Activated CD4-positive, alpha-beta T cell treated with anti-CD3 and anti-CD28 coated beads for 36 hours (primary cell): ENCODE data around the gene PDGFRB. TPM values are rescaled to one million over a fixed set of nuclear protein-coding genes. Genes with fewer than 3 reads are reported as not detected.

Source experiments
- ATAC-seq: fragments of 200-7000 bp; cut with Tn5 transposase; one replicate; pipeline ENCODE4 v1.10.0; 2021; ENCODE audit warnings: mild to moderate bottlenecking, moderate library complexity
- CTCF ChIA-PET: fragments of 350-600 bp; sonication (Branson Sonifier 250); formaldehyde crosslinking; loops from one replicate; lab custom pipeline; 2021; ENCODE audit warnings: antibody characterized with exemption; lab: Charles Lee
- POLR2A ChIA-PET: fragments of 350-600 bp; sonication (Branson Sonifier 250); formaldehyde crosslinking; loops from one replicate; lab custom pipeline; 2021; ENCODE audit warnings: antibody characterized with exemption, inconsistent platforms; lab: Charles Lee
- DNase-seq: peaks from one replicate; pipeline ENCODE4 v3.0.0-alpha.2; 2020
- H3K27ac Mint-ChIP-seq: one replicate; pipeline ENCODE4 v1.8.0; 2021; ENCODE audit warnings: mixed read lengths
- H3K27me3 Mint-ChIP-seq: one replicate; pipeline ENCODE4 v1.8.0; 2021; ENCODE audit warnings: mixed read lengths
- H3K36me3 Mint-ChIP-seq: one replicate; pipeline ENCODE4 v1.8.0; 2021; ENCODE audit warnings: low read depth, mixed read lengths
- H3K4me1 Mint-ChIP-seq: one replicate; pipeline ENCODE4 v1.8.0; 2021; ENCODE audit warnings: mixed read lengths
- H3K4me3 Mint-ChIP-seq: one replicate; pipeline ENCODE4 v1.8.0; 2021; ENCODE audit warnings: mild to moderate bottlenecking, moderate library complexity, mixed read lengths
- H3K9me3 Mint-ChIP-seq: one replicate; pipeline ENCODE4 v1.8.0; 2021; ENCODE audit warnings: low read depth, mixed read lengths
- intact Hi-C, 2 experiments: fragments of 100-400 bp; cut with DNase I in 1 of 2; cut with micrococcal nuclease in 1 of 2; formaldehyde crosslinking; loops; one replicate each; pipeline versions ENCODE4 v1.14.2 to v1.15.1; 2022 to 2024; cut with DNase I, micrococcal nuclease
- total RNA-seq, 2 experiments: library from RNA; stranded (reverse); gene quantifications; one replicate each; pipeline ENCODE4 v1.2.3, GENCODE V29; 2021

The PDGFRB gene
- total RNA-seq, 2 experiments from 2014 or later, result not detected

- CTCF ChIA-PET, result interaction anchor here (0.6 to 0.8 kb wide), 2 partner anchors 12 to 122 kb away, joined by 3 read pairs; no protein-coding TSS in a partner anchor
- POLR2A ChIA-PET, result no interaction called here
- Mint-ChIP-seq H3K4me1 (no peaks in the 10 kb centered on the region), H3K36me3 (no peaks in the 10 kb centered on the region), H3K4me3 (no peak overlapping the region), H3K9me3 (no peaks in the 10 kb centered on the region), H3K27ac (no peak overlapping the region), H3K27me3 (no peaks in the 10 kb centered on the region)
- ATAC-seq, result no peak
- DNase-seq, result no peak
- intact Hi-C loops, result no loop called here
Measured at GRCh38 chr5:150075806-150076205, 79.8 kb downstream of the PDGFRB start.

GRCh38 chr5:150075233-150075632 lies 80.4 kb downstream of the PDGFRB start:
- H3K9me3 Mint-ChIP-seq, result no peaks in the 10 kb centered on the region
- intact Hi-C loops, result no loop called here

GRCh38 chr5:150073677-150074076 lies 82.0 kb downstream of the PDGFRB start:
- no peak overlapping the region for H3K4me3 Mint-ChIP-seq
- POLR2A ChIA-PET, result no interaction called here
- no peaks in the 10 kb centered on the region for H3K27me3 Mint-ChIP-seq
- H3K9me3 Mint-ChIP-seq, result no peaks in the 10 kb centered on the region
- no peaks in the 10 kb centered on the region for H3K4me1 Mint-ChIP-seq
- intact Hi-C loops, result no loop called here
- CTCF ChIA-PET, result interaction anchor here (1.0 kb wide), 1 partner anchor 28 kb away, joined by 3 read pairs; no protein-coding TSS in a partner anchor
- no peak for ATAC-seq
- DNase-seq, result no peak
- H3K36me3 Mint-ChIP-seq, result no peaks in the 10 kb centered on the region
- H3K27ac Mint-ChIP-seq, result no peak overlapping the region

More at GRCh38 chr5:150075233-150075632, 80.4 kb downstream of the PDGFRB start:
- Mint-ChIP-seq H3K36me3 (no peaks in the 10 kb centered on the region), H3K27ac (no peak overlapping the region), H3K4me3 (no peak overlapping the region), H3K27me3 (no peaks in the 10 kb centered on the region), H3K4me1 (no peaks in the 10 kb centered on the region)
- ChIA-PET CTCF (interaction anchor here (0.8 kb wide), 1 partner anchor 12 kb away, joined by 3 read pairs; no protein-coding TSS in a partner anchor), POLR2A (no interaction called here)
- DNase-seq (no peak), ATAC-seq (no peak)

DNA sequence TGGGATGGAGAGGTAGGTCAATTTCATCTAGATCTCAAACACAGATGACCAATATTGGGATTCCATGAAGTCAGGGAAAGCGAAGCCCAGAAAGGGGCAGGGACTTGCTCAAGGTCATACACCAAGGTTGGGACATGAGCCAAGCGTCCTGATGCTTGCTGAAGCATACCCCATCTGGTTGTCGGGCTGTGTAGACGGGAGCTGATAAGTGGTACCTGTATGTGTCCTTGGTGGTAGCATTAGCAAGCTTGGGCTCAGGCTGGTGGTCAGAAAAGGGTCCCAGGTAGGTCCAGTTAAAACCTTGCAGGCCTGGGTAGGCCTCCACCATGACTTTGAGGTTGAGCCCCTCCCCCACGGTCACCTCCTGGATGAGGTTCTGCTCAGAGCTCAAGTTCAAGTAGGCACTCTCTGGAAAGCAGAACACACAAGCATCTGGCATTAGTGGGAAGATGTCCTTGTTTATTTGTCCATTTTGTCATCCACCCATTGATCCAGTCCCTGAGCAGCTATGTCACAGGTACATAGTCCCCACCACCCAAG lies 82.5 kb downstream of the PDGFRB start:
- Mint-ChIP-seq H3K9me3 (no peaks in the 10 kb centered on the region), H3K27me3 (no peaks in the 10 kb centered on the region), H3K4me1 (no peaks in the 10 kb centered on the region), H3K36me3 (no peaks in the 10 kb centered on the region), H3K27ac (no peak overlapping the region), H3K4me3 (no peak overlapping the region)
- DNase-seq, result no peak
- no peak for ATAC-seq
- ChIA-PET POLR2A (no interaction called here), CTCF (interaction anchor here (1.1 kb wide), 1 partner anchor 48 kb away, joined by 4 read pairs; no protein-coding TSS in a partner anchor)
- intact Hi-C loops, result no loop called here

- Mint-ChIP-seq H3K27me3 (no peaks in the 10 kb centered on the region), H3K36me3 (no peaks in the 10 kb centered on the region), H3K9me3 (no peaks in the 10 kb centered on the region), H3K4me3 (no peak overlapping the region), H3K27ac (no peak overlapping the region), H3K4me1 (peaks cover 12% of the 10 kb centered on the region)
- intact Hi-C loops, result no loop called here
- DNase-seq (no peak), ATAC-seq (no peak)
- ChIA-PET POLR2A (no interaction called here), CTCF (no interaction called here)
Measured at GRCh38 chr5:150070821-150071220, 84.8 kb downstream of the PDGFRB start.

DNA sequence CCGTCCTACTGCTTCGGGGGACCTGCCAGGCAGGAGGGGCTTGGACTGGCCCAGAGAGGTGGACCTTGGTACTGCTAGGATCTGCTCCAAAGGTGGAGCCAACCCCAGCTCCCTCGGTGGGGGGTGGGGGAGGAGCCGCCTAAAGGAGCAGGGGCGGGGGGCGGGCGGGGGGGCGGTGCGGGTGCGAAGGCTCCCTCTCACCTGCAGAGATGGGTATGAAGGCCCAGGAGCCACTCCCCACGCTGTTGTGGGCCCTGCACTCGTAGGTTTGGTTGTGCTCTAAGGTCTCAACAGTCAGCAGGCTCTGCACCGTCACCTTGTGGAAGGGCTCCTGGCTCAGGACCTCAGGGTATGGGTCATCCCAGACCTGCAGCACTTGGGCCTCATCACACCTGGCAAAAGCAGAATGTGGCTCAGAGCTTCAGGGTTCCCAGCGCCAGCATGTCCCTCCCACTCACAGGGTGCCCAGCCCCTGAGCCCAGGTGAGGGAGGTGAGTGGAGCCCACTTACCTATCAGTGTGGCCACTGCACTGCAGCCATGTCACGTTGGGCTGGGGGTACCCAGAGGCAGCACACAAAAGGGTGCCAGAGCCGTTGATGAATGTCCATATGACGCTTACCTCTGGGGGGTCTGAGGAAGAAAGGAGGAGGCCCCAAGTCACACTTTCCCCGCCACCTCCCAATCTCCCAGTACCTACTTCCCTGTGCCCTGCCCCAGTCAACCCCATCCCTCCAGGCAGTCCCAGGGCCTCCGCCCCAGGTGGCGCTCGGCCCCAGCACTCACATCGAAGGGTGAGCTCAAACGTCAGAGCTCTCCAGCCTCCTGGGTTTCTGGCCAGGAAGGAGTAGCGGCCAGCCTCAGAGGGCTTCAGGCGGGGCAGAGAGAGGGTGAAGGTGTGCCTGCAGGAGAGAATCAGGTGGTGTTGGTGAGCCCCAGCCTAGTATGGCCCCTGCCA lies 85.7 kb downstream of the PDGFRB start:
- DNase-seq (no peak), ATAC-seq (no peak)
- Mint-ChIP-seq H3K27me3 (no peaks in the 10 kb centered on the region), H3K4me3 (no peak overlapping the region), H3K36me3 (no peaks in the 10 kb centered on the region), H3K9me3 (no peaks in the 10 kb centered on the region), H3K4me1 (peaks cover 12% of the 10 kb centered on the region), H3K27ac (no peak overlapping the region)
- ChIA-PET POLR2A (no interaction called here), CTCF (no interaction called here)
- intact Hi-C loops, result no loop called here

DNA sequence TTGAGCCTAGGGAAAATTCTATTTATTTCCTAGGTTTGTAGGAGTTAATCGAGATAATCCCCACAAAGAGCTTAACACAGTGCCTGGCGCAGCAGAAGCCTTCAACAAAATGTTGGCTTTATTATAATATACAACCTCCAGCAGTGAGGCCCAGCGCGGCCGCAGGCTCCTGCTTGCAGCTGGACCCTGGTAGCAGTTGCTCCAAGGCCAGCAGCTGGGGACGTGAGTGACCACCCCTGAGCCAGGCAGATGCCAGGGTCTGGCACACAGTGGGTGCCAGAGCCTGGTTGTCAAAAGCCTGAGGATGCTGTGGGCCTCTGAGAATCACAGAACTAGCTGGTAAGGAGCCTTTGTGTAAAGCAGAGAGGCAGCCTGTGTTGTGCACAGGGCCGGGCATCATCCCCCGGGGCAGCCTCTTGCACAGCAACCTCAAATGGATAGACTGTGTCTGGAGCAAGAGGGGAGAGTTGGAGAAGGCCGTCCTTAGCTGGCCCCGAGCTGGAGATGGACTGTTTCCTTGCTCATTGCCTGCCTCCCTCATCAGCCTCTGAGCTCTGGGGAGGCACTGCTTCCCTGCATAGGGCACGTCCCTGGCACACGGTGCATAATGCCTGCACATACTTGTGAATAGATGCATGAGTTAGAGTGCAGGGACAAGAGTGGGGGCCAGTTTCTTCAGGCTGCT lies 86.5 kb downstream of the PDGFRB start:
- POLR2A ChIA-PET, result interaction anchor here (0.5 kb wide), 1 partner anchor 191 kb away, joined by 3 read pairs; no protein-coding TSS in a partner anchor
- intact Hi-C loops, result no loop called here
- Mint-ChIP-seq H3K4me3 (no peak overlapping the region), H3K9me3 (no peaks in the 10 kb centered on the region), H3K27ac (no peak overlapping the region), H3K4me1 (peaks cover 12% of the 10 kb centered on the region), H3K27me3 (no peaks in the 10 kb centered on the region), H3K36me3 (no peaks in the 10 kb centered on the region)
- ATAC-seq (no peak), DNase-seq (no peak)
- CTCF ChIA-PET, result interaction anchor here (0.6 kb wide), 1 partner anchor 71 kb away, joined by 3 read pairs; no protein-coding TSS in a partner anchor

DNA sequence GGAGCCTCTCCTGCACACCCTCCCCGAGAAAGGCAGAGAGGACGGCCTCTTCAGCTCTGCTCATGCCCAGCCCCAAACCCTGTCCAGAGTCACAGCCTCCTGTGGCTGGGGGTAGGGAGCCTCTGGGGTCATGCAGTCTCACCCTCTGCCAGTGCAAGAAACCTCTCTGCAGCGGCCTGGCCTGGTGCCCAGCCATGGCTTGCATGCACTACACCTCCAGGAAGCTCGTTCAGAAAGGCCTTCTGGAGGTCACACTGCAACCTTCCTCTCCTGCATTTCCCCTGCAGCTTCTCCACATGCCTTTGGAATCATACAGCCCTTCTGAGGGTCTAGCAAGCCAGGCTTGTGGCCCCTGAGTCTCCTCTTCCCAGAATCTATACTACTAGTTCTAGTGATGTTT lies 87.2 kb downstream of the PDGFRB start:
- Mint-ChIP-seq H3K27ac (no peak overlapping the region), H3K36me3 (no peaks in the 10 kb centered on the region), H3K4me1 (peaks cover 12% of the 10 kb centered on the region), H3K27me3 (no peaks in the 10 kb centered on the region), H3K4me3 (no peak overlapping the region), H3K9me3 (no peaks in the 10 kb centered on the region)
- DNase-seq, result no peak
- CTCF ChIA-PET, result interaction anchor here (0.6 kb wide), 1 partner anchor 71 kb away, joined by 3 read pairs; no protein-coding TSS in a partner anchor
- intact Hi-C loops, result no loop called here
- no peak for ATAC-seq
- POLR2A ChIA-PET, result no interaction called here

- Mint-ChIP-seq H3K9me3 (no peaks in the 10 kb centered on the region), H3K27me3 (no peaks in the 10 kb centered on the region), H3K36me3 (no peaks in the 10 kb centered on the region), H3K4me3 (no peak overlapping the region), H3K27ac (no peak overlapping the region), H3K4me1 (peaks cover 12% of the 10 kb centered on the region)
- POLR2A ChIA-PET, result no interaction called here
- intact Hi-C loops, result no loop called here
- CTCF ChIA-PET, result no interaction called here
- no peak for DNase-seq
- ATAC-seq, result no peak
Measured at GRCh38 chr5:150068071-150068470, 87.6 kb downstream of the PDGFRB start.

- Mint-ChIP-seq H3K4me3 (no peak overlapping the region), H3K4me1 (peaks cover 12% of the 10 kb centered on the region), H3K27me3 (no peaks in the 10 kb centered on the region), H3K27ac (no peak overlapping the region), H3K36me3 (no peaks in the 10 kb centered on the region), H3K9me3 (no peaks in the 10 kb centered on the region)
- ATAC-seq, result peak; percentile 47
- POLR2A ChIA-PET, result interaction anchor here (0.6 kb wide), 1 partner anchor 63 kb away, joined by 3 read pairs; no protein-coding TSS in a partner anchor
- intact Hi-C loops, result no loop called here
- CTCF ChIA-PET, result interaction anchor here (1.1 kb wide), 1 partner anchor 10 kb away, joined by 5 read pairs; no protein-coding TSS in a partner anchor
- no peak for DNase-seq
Measured at GRCh38 chr5:150067405-150067960, 88.2 kb downstream of the PDGFRB start.

DNA sequence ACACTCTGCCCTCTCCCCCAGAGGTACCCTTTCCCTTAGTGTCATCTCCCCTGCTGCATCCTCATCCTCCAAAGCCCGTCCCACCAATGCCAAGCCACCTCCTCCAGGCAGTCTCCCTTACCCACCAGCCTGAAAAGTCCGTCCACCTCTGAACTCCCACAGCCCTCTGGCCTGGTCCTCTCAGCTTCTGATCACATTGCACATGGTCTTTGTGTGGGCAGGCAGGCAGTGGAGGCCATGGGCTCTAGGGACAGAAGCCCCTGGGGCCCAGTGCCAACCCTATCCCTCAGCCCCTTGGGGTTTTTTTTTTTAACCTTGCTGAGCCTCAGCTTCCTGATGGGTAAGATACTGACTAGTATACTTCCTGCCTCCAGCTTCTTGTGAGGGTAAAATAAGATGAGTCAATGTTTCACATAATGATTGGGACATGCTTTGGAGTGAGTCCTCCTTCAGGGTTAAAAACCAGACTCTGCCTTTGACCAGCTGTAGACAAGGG lies 88.7 kb downstream of the PDGFRB start:
- no peaks in the 10 kb centered on the region for H3K36me3 Mint-ChIP-seq
- CTCF ChIA-PET, result interaction anchor here (0.5 to 1.1 kb wide), 2 partner anchors 10 to 499 kb away, joined by 3 to 5 read pairs; no protein-coding TSS in a partner anchor
- DNase-seq (no peak), ATAC-seq (peak; percentile 96)
- no peak overlapping the region for H3K4me3 Mint-ChIP-seq
- intact Hi-C loops, result no loop called here
- H3K27me3 Mint-ChIP-seq, result no peaks in the 10 kb centered on the region
- POLR2A ChIA-PET, result interaction anchor here (0.6 kb wide), 1 partner anchor 62 kb away, joined by 3 read pairs; no protein-coding TSS in a partner anchor
- H3K9me3 Mint-ChIP-seq, result no peaks in the 10 kb centered on the region
- peak overlapping the region; percentile 45 for H3K27ac Mint-ChIP-seq
- H3K4me1 Mint-ChIP-seq, result peaks cover 12% of the 10 kb centered on the region
